ENCODE results near the gene BORCS6.

DNA sequence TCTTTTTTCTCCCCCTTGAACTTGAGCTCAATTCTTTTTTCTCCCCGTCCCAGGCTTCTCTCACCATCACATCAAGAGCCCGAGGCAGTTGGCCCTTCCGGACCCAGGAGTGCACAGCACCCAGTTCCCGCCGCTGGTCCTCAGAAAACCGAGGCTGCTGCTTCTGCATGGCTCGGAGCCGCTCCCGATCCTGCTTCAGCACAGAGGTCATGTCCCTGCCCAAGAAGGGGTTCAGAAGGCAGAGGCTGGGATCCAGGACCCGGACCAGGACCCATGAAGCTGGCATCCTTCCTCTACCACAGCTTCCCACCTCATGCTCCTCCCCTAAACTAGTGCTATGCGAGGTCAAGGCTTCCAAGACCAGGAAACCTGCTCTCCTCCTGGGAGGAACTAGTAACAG, 48.2 kb downstream of the BORCS6 start:
- no peak for TF ChIP-seq POLR2A (IDR thresholded peaks at IDR 0.05; ENCODE audit: low read length)
- TF ChIP-seq GATA1 (IDR thresholded peaks at IDR 0.05; ENCODE audit: low read depth, low read length), result no peak

All from erythroblast (primary cell).